H1 (cell line): ENCODE data around the gene SPTLC3. TPM values are rescaled to one million over a fixed set of nuclear protein-coding genes. Genes with fewer than 3 reads are reported as not detected.

ENCODE experiments used
- E2F6 ChIP-seq: IDR thresholded peaks from 2 replicates; pipeline ENCODE4 v1.6.1; 2012; ENCODE audit warnings: inconsistent platforms
- GABPA ChIP-seq: IDR thresholded peaks from 2 replicates; pipeline ENCODE4 v1.6.1; 2011; ENCODE audit warnings: mild to moderate bottlenecking, low read length, moderate library complexity, borderline replicate concordance; ENCODE audit not compliant: insufficient read depth
- GTF2F1 ChIP-seq: IDR thresholded peaks from 2 replicates; pipeline ENCODE4 v1.6.1; 2012; ENCODE audit warnings: low read depth, low read length, improper control_type of control experiment, borderline replicate concordance
- KDM1A ChIP-seq: fragments of 200-600, 300-600 bp; sonication (generic); IDR thresholded peaks from 2 replicates; pipeline ENCODE4 v1.7.1; 2016; ENCODE audit warnings: mild to moderate bottlenecking, low read length, borderline replicate concordance
- NRF1 ChIP-seq: IDR thresholded peaks from 2 replicates; pipeline ENCODE4 v1.6.1; 2011; ENCODE audit warnings: mild to moderate bottlenecking, low read depth, low read length, improper control_type of control experiment
- PHF8 ChIP-seq: fragments of 200-600 bp; sonication (generic); conservative IDR thresholded peaks from 2 replicates; pipeline ENCODE4 v1.7.1; 2012; ENCODE audit warnings: low read depth, mild to moderate bottlenecking, inconsistent platforms, low read length, moderate library complexity
- RXRA ChIP-seq: IDR thresholded peaks from 2 replicates; pipeline ENCODE4 v1.6.1; 2011; ENCODE audit warnings: low read depth, mild to moderate bottlenecking, low read length, moderate library complexity; ENCODE audit not compliant: insufficient read depth
- SIX5 ChIP-seq: IDR thresholded peaks from 2 replicates; pipeline ENCODE4 v1.6.1; 2011; ENCODE audit warnings: mild to moderate bottlenecking, low read depth, low read length
- polyA plus RNA-seq, 7 experiments: library from polyadenylated mRNA; depleted of rRNA in 3 of 7; stranded (reverse) in 5 of 7; unstranded in 2 of 7; fragments of >200 nt in 5 of 7; fragments of 200-250 nt in 2 of 7; gene quantifications; 1 replicate in 5 of 7; 2 replicates in 1 of 7; 4 replicates in 1 of 7; pipeline versions ENCODE4 v1.2.1 to v1.2.3, GENCODE V29; 2011 to 2013; ENCODE audit warnings: missing spikeins in 2 of 7, mixed read lengths in 2 of 7
- total RNA-seq: library from RNA; stranded (reverse); fragmentation: NEBNext Ultra II Directional; extraction: Animal tissue kit (Norgen Biotek cat#: 25700); gene quantifications from 2 replicates; pipeline ENCODE4 v1.2.1, GENCODE V29; 2021

SPTLC3 gene
- total and polyA plus RNA-seq, 2 of the 8 experiments (the other 6 are each of a cell fraction or from before 2014, with no cell fraction given): 0.23 to 0.82 TPM

- TF ChIP-seq NRF1 (no peak), E2F6 (no peak), SIX5 (no peak), GTF2F1 (no peak), KDM1A (no peak), RXRA (no peak), PHF8 (no peak), GABPA (no peak)
These were observed 160.3 kb downstream of the SPTLC3 start (continued) for GRCh38 chr20:13169086-13169485.
